Mucosa of descending colon (tissue), 3 donors: ENCODE data around the gene SKAP2. TPM values are rescaled to one million over a fixed set of nuclear protein-coding genes. Genes with fewer than 3 reads are reported as not detected.

ENCODE experiments used
- ATAC-seq: fragments of 200-7000 bp; cut with Tn5 transposase; one replicate; pipeline ENCODE4 v1.9.1; 2020; ENCODE audit warnings: mild to moderate bottlenecking, moderate library complexity
- DNase-seq, 3 donors: peaks; one replicate each; pipeline ENCODE4 v3.0.0-alpha.2; 2020
- H3K36me3 ChIP-seq: fragments of 200-600 bp; one replicate; pipeline ENCODE4 v1.8.0; 2021; ENCODE audit warnings: low read depth, mild to moderate bottlenecking
- H3K4me1 ChIP-seq: fragments of 200-600 bp; one replicate; pipeline ENCODE4 v1.8.0; 2021; ENCODE audit warnings: low read depth, mild to moderate bottlenecking
- H3K4me3 ChIP-seq: fragments of 200-600 bp; one replicate; pipeline ENCODE4 v1.8.0; 2021; ENCODE audit warnings: mild to moderate bottlenecking
- H3K9me3 ChIP-seq: fragments of 200-600 bp; one replicate; pipeline ENCODE4 v1.8.0; 2021; ENCODE audit warnings: mild to moderate bottlenecking
- CTCF ChIP-seq: fragments of 200-600 bp; IDR thresholded peaks from one replicate; pipeline ENCODE4 v1.8.0; 2022; ENCODE audit warnings: antibody characterized with exemption, mild to moderate bottlenecking
- intact Hi-C, 2 donors: fragments of 100-400 bp; cut with DNase I in 1 of 2; cut with micrococcal nuclease in 1 of 2; formaldehyde crosslinking; loops; one replicate each; pipeline versions ENCODE4 v1.11.0 to v1.11.1; 2022; cut with DNase I, micrococcal nuclease
- long read RNA-seq, 2 donors: library from polyadenylated mRNA; unstranded; transcript quantifications; one replicate each; pipeline ENCODE4 v2.0.0, GENCODE V29; 2019 to 2021
- total RNA-seq, 3 donors: library from RNA; stranded (reverse); fragmentation: NEBNext Ultra II Directional in 2 of 3; extraction: Animal tissue kit (Norgen Biotek cat#: 25700) in 2 of 3; gene quantifications; one replicate each; pipeline versions ENCODE4 v1.2.1 to v1.2.4, GENCODE V29; 2021 to 2023
- donor health status: DM: no; HTN: no; CAD: no; lungs with moderate emphysema.
- donor health status: DM: no; HTN: no; CAD: no.
- donor health status: DM: no; HTN: yes; CAD: no.

The SKAP2 gene
- total RNA-seq = 10 to 100 TPM; 36.5 to 51.7 (median 40.3) TPM
- long read RNA-seq, donor 1, transcript SKAP2-201 (13 exons, 3,998 nt) = major isoform, 43 of 54 reads
- long read RNA-seq, donor 1, partial matches to known transcripts = 3 of 54 reads
- long read RNA-seq, donor 1, other reads (novel, unspliced or antisense) = 8 of 54 reads
- long read RNA-seq, donor 2, transcript SKAP2-201 (13 exons, 3,998 nt) = major isoform, 17 of 28 reads
- long read RNA-seq, donor 2, partial matches to known transcripts = 2 of 28 reads
- long read RNA-seq, donor 2, other reads (novel, unspliced or antisense) = 9 of 28 reads

- no peak for TF ChIP-seq CTCF
- DNase-seq (peak; percentile 99), ATAC-seq (peak; percentile 96)
- Histone ChIP-seq H3K9me3 (no peaks in the 10 kb centered on the region), H3K4me1 (peaks cover 20% of the 10 kb centered on the region), H3K36me3 (no peaks in the 10 kb centered on the region), H3K4me3 (peak within 1 kb of the TSS; percentile 54)
- intact Hi-C loops = loop anchor here in 1 of 2 donors (10.0 kb wide), 1 partner anchor 230 kb away; the partner anchor contains the start of gene HOXA1
These were observed at the start of gene SKAP2 for GRCh38 chr7:26864309-26865093. SKAP2 (minus strand) TSS chr7:26864590; CDS start chr7:26864429, 161 bp downstream.

GRCh38 chr7:26912933-26913536, 48.6 kb upstream of the SKAP2 start:
- Histone ChIP-seq H3K4me1 (no peaks in the 10 kb centered on the region), H3K36me3 (no peaks in the 10 kb centered on the region), H3K9me3 (no peaks in the 10 kb centered on the region), H3K4me3 (no peak overlapping the region)
- intact Hi-C loops = no loop called here
- TF ChIP-seq CTCF = no peak
- no peak for DNase-seq
- no peak for ATAC-seq

GRCh38 chr7:26912338-26912737, 47.9 kb upstream of the SKAP2 start:
- H3K36me3 ChIP-seq = no peaks in the 10 kb centered on the region
- no peak for TF ChIP-seq CTCF
- no peaks in the 10 kb centered on the region for H3K9me3 ChIP-seq
- ATAC-seq (peak; percentile 28), DNase-seq (no peak)
- H3K4me1 ChIP-seq = no peaks in the 10 kb centered on the region
- intact Hi-C loops = no loop called here
- H3K4me3 ChIP-seq = no peak overlapping the region

GRCh38 chr7:26910221-26910620, 45.8 kb upstream of the SKAP2 start:
- no peaks in the 10 kb centered on the region for H3K4me1 ChIP-seq
- no peaks in the 10 kb centered on the region for H3K9me3 ChIP-seq
- TF ChIP-seq CTCF = no peak
- ATAC-seq = peak; percentile 25
- H3K36me3 ChIP-seq = no peaks in the 10 kb centered on the region
- intact Hi-C loops = no loop called here
- no peak overlapping the region for H3K4me3 ChIP-seq
- DNase-seq = peak in 1 of 3 donors; percentile 54

- ATAC-seq (no peak), DNase-seq (no peak)
These were observed 35.9 kb upstream of the SKAP2 start for GRCh38 chr7:26900251-26900650.

More at GRCh38 chr7:26900251-26900650, 35.9 kb upstream of the SKAP2 start:
- H3K36me3 ChIP-seq = no peaks in the 10 kb centered on the region
- TF ChIP-seq CTCF = no peak
- intact Hi-C loops = no loop called here
- H3K4me3 ChIP-seq = no peak overlapping the region
- no peaks in the 10 kb centered on the region for H3K9me3 ChIP-seq
- H3K4me1 ChIP-seq = no peaks in the 10 kb centered on the region
